OCI-LY3 (cell line): ENCODE results near the gene EPHA3.

Experiments used
- H2AFZ ChIP-seq: fragments of 200-600, 300-600 bp; shearing (Covaris generic); 2 replicates; pipeline ENCODE4 v1.6.0; 2014; ENCODE audit warnings: antibody characterized with exemption, low read depth, low read length
- H3K27ac ChIP-seq: fragments of 200-600, 300-600 bp; sonication (generic); 2 replicates; pipeline ENCODE4 v1.5.1; 2014; ENCODE audit warnings: mild to moderate bottlenecking, low read length, moderate library complexity, mixed read lengths
- H3K27me3 ChIP-seq: fragments of 200-600, 300-600 bp; sonication (generic); 2 replicates; pipeline ENCODE4 v1.6.1; 2014; ENCODE audit warnings: low read depth, low read length, mixed read lengths
- H3K36me3 ChIP-seq: fragments of 200-600, 300-600 bp; sonication (generic); replicated peaks from 2 replicates; pipeline ENCODE3; 2014; ENCODE audit warnings: low read depth, low read length, mixed read lengths
- H3K4me1 ChIP-seq: fragments of 300-600, 200-600 bp; sonication (generic); 2 replicates; pipeline ENCODE4 v1.6.1; 2014; ENCODE audit warnings: low read length, mixed read lengths
- H3K4me2 ChIP-seq: fragments of 200-600, 300-600 bp; sonication (generic); 2 replicates; pipeline ENCODE4 v1.6.1; 2014; ENCODE audit warnings: low read length, mixed read lengths
- H3K4me3 ChIP-seq: fragments of 300-600, 200-600 bp; sonication (generic); 2 replicates; pipeline ENCODE4 v1.5.1; 2014; ENCODE audit warnings: antibody characterized with exemption, mild to moderate bottlenecking, low read length, moderate library complexity
- H3K79me2 ChIP-seq: fragments of 300-600, 200-600 bp; shearing (Covaris generic); 2 replicates; pipeline ENCODE4 v1.6.1; 2014; ENCODE audit warnings: mild to moderate bottlenecking, low read length, mixed read lengths
- H3K9ac ChIP-seq: fragments of 300-600, 200-600 bp; shearing (Covaris generic); 2 replicates; pipeline ENCODE4 v1.6.0; 2014; ENCODE audit warnings: mild to moderate bottlenecking, low read length, moderate library complexity
- H3K9me3 ChIP-seq: fragments of 200-600, 300-600 bp; shearing (Covaris generic); 2 replicates; pipeline ENCODE4 v1.6.1; 2014; ENCODE audit warnings: low read length, mixed read lengths; ENCODE audit not compliant: insufficient read depth
- H4K20me1 ChIP-seq: fragments of 200-600, 300-600 bp; sonication (generic); 2 replicates; pipeline ENCODE4 v1.6.1; 2016; ENCODE audit warnings: low read length, mixed read lengths; ENCODE audit not compliant: insufficient read depth
- EZH2phosphoT487 ChIP-seq: fragments of 200-600 bp; shearing (Covaris generic); IDR thresholded peaks from 2 replicates; pipeline ENCODE4 v1.6.1; 2018; ENCODE audit warnings: antibody characterized with exemption, mixed run types, low read depth
- TF ChIP-seq, protein P1 (sequence below): fragments of 200-600, 300-600 bp; sonication (generic); IDR thresholded peaks from 2 replicates; pipeline ENCODE4 v1.5.1; 2014; ENCODE audit warnings: antibody characterized with exemption, low read length, low read depth

The EPHA3 gene

DNA sequence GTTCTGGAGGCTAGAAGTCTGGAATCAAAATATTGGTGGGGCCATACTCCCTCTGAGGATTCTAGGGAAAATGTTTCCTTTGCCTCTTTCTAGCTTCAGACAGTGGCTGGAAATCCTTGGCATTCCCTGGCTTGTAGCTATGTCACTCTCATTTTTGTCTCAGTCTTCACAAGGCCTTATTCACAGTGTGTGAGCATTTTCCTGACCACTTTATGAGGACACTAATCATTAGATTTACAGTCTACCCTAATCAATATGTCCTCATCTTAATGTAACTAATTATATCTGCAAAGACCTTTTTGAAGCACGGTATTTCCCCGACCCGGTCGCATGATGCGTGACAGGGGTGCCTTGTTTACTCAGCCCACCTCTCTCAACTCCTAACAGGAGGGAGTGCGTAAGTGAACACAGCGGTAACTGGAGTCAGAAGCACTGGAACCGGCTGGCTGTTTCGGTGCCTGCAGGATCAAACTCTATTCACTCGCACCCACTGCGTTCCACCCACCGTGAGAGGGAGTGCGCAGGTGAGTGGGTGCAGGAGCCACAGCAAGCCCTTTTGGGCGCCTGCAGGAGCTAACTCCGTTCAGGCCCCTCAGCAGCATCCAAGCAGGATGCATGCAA is 155.0 kb downstream of the EPHA3 start:
- H3K9ac ChIP-seq = no peak overlapping the region
- H3K36me3 ChIP-seq = no peaks in the 10 kb centered on the region
- no peaks in the 10 kb centered on the region for H4K20me1 ChIP-seq
- no peaks in the 10 kb centered on the region for H3K4me1 ChIP-seq
- H2AFZ ChIP-seq = no peak overlapping the region
- H3K27ac ChIP-seq = no peak overlapping the region
- no peak for TF ChIP-seq EZH2phosphoT487
- TF ChIP-seq, protein P1, sequence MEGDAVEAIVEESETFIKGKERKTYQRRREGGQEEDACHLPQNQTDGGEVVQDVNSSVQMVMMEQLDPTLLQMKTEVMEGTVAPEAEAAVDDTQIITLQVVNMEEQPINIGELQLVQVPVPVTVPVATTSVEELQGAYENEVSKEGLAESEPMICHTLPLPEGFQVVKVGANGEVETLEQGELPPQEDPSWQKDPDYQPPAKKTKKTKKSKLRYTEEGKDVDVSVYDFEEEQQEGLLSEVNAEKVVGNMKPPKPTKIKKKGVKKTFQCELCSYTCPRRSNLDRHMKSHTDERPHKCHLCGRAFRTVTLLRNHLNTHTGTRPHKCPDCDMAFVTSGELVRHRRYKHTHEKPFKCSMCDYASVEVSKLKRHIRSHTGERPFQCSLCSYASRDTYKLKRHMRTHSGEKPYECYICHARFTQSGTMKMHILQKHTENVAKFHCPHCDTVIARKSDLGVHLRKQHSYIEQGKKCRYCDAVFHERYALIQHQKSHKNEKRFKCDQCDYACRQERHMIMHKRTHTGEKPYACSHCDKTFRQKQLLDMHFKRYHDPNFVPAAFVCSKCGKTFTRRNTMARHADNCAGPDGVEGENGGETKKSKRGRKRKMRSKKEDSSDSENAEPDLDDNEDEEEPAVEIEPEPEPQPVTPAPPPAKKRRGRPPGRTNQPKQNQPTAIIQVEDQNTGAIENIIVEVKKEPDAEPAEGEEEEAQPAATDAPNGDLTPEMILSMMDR = no peak
- H3K27me3 ChIP-seq = no peaks in the 10 kb centered on the region
- H3K4me3 ChIP-seq = no peak overlapping the region
- no peaks in the 10 kb centered on the region for H3K9me3 ChIP-seq
- no peak overlapping the region for H3K4me2 ChIP-seq
- no peaks in the 10 kb centered on the region for H3K79me2 ChIP-seq

DNA sequence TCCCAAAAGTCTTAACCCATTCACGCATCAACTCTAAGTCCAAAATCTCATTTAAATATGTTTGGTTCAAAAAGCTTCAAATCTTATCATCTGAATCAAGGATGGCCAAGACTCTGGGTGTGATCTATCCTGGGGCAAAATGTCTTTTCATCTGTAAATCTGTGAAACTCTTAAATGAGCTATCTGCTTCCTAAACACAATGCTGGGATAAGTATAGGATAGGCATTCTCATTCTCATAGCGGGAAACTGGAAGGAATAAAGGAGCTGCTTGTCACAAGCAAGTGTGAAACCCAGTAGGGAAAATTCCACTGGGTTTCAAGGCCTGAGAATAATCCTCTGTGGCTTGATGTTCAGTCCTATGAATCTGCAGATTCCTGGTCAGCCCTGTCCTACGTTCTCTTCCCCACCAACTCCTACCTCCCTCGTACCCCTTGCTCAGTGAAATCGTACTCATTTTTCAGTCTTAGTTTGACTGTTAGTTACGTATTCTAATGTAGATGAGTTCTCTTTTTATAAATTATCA is 156.7 kb downstream of the EPHA3 start:
- Histone ChIP-seq H3K9me3 (no peaks in the 10 kb centered on the region), H4K20me1 (no peaks in the 10 kb centered on the region), H3K9ac (no peak overlapping the region), H3K36me3 (no peaks in the 10 kb centered on the region), H3K27me3 (no peaks in the 10 kb centered on the region), H3K79me2 (no peaks in the 10 kb centered on the region), H3K4me3 (no peak overlapping the region), H3K27ac (no peak overlapping the region), H2AFZ (peak overlapping the region; percentile 47; the same call in 1 of the 2 replicates), H3K4me2 (no peak overlapping the region), H3K4me1 (no peaks in the 10 kb centered on the region)
- TF ChIP-seq, protein P1 = no peak
- TF ChIP-seq EZH2phosphoT487 = no peak

DNA sequence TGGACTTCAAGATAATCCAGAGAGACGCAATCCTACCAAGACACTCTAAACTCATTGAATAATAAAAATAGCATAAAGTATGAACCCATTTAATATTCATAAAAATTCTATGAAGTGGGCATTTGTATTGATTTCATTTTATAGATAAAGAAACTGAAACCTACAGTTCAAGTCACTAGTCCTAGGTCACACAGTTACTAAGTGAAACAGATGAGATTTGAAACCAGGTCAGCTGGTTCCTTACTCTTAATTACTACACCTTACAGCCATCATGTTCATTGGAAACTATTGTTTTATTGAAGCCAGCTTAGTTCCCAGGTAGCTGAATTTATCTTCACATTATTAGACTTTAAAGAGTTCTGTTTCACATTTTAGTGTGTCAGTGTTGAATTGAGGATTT is 158.7 kb downstream of the EPHA3 start:
- no peak overlapping the region for H3K27ac ChIP-seq
- no peaks in the 10 kb centered on the region for H3K4me1 ChIP-seq
- no peak overlapping the region for H3K4me3 ChIP-seq
- H3K9ac ChIP-seq = no peak overlapping the region
- H3K79me2 ChIP-seq = no peaks in the 10 kb centered on the region
- H3K9me3 ChIP-seq = no peaks in the 10 kb centered on the region
- H3K4me2 ChIP-seq = 0 out of 2 replicates have a peak overlapping the region, but pooled peaks have one; percentile 1
- no peaks in the 10 kb centered on the region for H4K20me1 ChIP-seq
- H2AFZ ChIP-seq = peak overlapping the region; percentile 42; the same call in 1 of the 2 replicates
- H3K27me3 ChIP-seq = no peaks in the 10 kb centered on the region
- no peak for TF ChIP-seq EZH2phosphoT487
- TF ChIP-seq, protein P1 = no peak
- no peaks in the 10 kb centered on the region for H3K36me3 ChIP-seq

DNA sequence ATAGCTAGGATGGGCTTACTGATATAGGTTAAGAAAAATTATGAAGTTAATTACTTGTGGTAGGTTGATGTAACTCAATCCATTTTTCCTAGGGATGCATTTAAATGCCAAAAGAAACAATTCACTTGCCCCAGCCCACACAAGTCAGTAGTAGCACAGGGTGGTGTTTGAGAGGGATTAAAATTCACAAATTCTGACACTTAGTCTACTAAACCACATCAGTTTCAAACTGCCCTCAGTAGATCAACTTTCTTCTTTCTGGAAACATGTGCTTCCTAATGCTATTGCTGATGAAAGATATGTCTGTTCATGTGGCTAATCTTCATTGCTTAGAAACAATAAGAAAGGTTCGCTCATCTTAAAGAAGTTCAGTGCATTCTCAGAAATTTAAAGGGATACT is 160.6 kb downstream of the EPHA3 start:
- Histone ChIP-seq H3K9me3 (no peaks in the 10 kb centered on the region), H3K79me2 (no peaks in the 10 kb centered on the region), H3K36me3 (no peaks in the 10 kb centered on the region), H3K27ac (no peak overlapping the region), H4K20me1 (no peaks in the 10 kb centered on the region), H3K27me3 (no peaks in the 10 kb centered on the region), H3K9ac (no peak overlapping the region), H3K4me3 (no peak overlapping the region), H2AFZ (no peak overlapping the region), H3K4me1 (no peaks in the 10 kb centered on the region), H3K4me2 (no peak overlapping the region)
- TF ChIP-seq, protein P1 = no peak
- no peak for TF ChIP-seq EZH2phosphoT487
